ENCODE data around the gene SLC9A3. TPM values are rescaled to one million over a fixed set of nuclear protein-coding genes. Genes with fewer than 3 reads are reported as not detected.

Gene SLC9A3
- total RNA-seq, 4 donors from 2014 or later, result 4.8 to 701 (median 183) TPM

- in situ Hi-C loops (cut with MboI; ENCODE audit: low pct_ligation_motif_present in 1 of 4, low pct_unique_long_range_greater_than_20kb in 1 of 4, low sequenced_read_pairs in 3 of 4) (no loop called here), intact Hi-C loops (cut with DNase I; ENCODE audit: low total_unique reads) (no loop called here)
- no peaks in the 10 kb centered on the region for H3K9me3 ChIP-seq
These were observed 81.7 kb downstream of the SLC9A3 start, which contains the start of gene EXOC3 for GRCh38 chr5:442335-443238. EXOC3 (plus strand) TSS chr5:443176; CDS start chr5:446206, 3,030 bp downstream.

GRCh38 chr5:441996-442334 is 82.3 kb downstream of the SLC9A3 start:
- no peak for DNase-seq
- Histone ChIP-seq H3K9me3 (no peaks in the 10 kb centered on the region), H3K27ac (peak overlapping the region in 2 of 4 donors; percentile 82 to 94), H3K36me3 (no peaks in the 10 kb centered on the region), H3K27me3 (no peaks in the 10 kb centered on the region), H3K4me3 (peak overlapping the region in 3 of 4 donors; percentile 61 to 86 (median 76)), H3K4me1 (peaks cover 8 to 32% (median 17%) of the 10 kb centered on the region in 4 donors)
- in situ Hi-C loops (cut with MboI; ENCODE audit: low pct_ligation_motif_present in 1 of 4, low pct_unique_long_range_greater_than_20kb in 1 of 4, low sequenced_read_pairs in 3 of 4), result no loop called here
- intact Hi-C loops (cut with DNase I; ENCODE audit: low total_unique reads), result no loop called here
- TF ChIP-seq POLR2AphosphoS5 (IDR thresholded peaks at IDR 0.05) (no peak), CTCF (IDR thresholded peaks at IDR 0.05) (no peak), POLR2A (IDR thresholded peaks at IDR 0.05) (no peak)
- 90 to 94% methylated on average over 4 to 5 of the region's 5 CpGs for WGBS, 2 donors (ENCODE audit: low coverage in 1 of 2)

More at GRCh38 chr5:442335-443238, 81.7 kb downstream of the SLC9A3 start, which contains the start of gene EXOC3:
- peak; percentile 82 for DNase-seq
- Histone ChIP-seq H3K4me1 (peaks cover 8 to 32% (median 17%) of the 10 kb centered on the region in 4 donors), H3K27me3 (no peaks in the 10 kb centered on the region), H3K4me3 (peak within 1 kb of the TSS; percentile 61 to 92 (median 81)), H3K36me3 (peaks cover 0 to 5% (median 2%) of the 10 kb centered on the region in 4 donors), H3K27ac (peak within 1 kb of the TSS; percentile 82 to 94 (median 86))
- no peak for TF ChIP-seq CTCF (IDR thresholded peaks at IDR 0.05)
- TF ChIP-seq POLR2AphosphoS5 (IDR thresholded peaks at IDR 0.05), result peak; percentile 61 to 84 (median 76)
- no peak for TF ChIP-seq EP300 (IDR thresholded peaks at IDR 0.05; ENCODE audit: low read depth)
- peak; percentile 64 for TF ChIP-seq POLR2A (IDR thresholded peaks at IDR 0.05)
- WGBS, 2 donors (ENCODE audit: low coverage in 1 of 2), result 0 to 11% methylated on average over 1 to 42 of the region's 73 CpGs

GRCh38 chr5:440401-441201 is 83.6 kb downstream of the SLC9A3 start:
- WGBS, 2 donors (ENCODE audit: low coverage in 1 of 2), result 71 to 76% methylated on average over 11 to 18 of the region's 18 CpGs
- peak; percentile 7 for DNase-seq
- Histone ChIP-seq H3K36me3 (no peaks in the 10 kb centered on the region), H3K27ac (no peak overlapping the region), H3K4me1 (peaks cover 8 to 26% (median 17%) of the 10 kb centered on the region in 4 donors), H3K9me3 (no peaks in the 10 kb centered on the region), H3K27me3 (no peaks in the 10 kb centered on the region), H3K4me3 (no peak overlapping the region)
- intact Hi-C loops (cut with DNase I; ENCODE audit: low total_unique reads), result no loop called here
- TF ChIP-seq CTCF (IDR thresholded peaks at IDR 0.05) (no peak), POLR2A (IDR thresholded peaks at IDR 0.05) (no peak), EP300 (IDR thresholded peaks at IDR 0.05; ENCODE audit: low read depth) (no peak), POLR2AphosphoS5 (IDR thresholded peaks at IDR 0.05) (no peak)
- in situ Hi-C loops (cut with MboI; ENCODE audit: low pct_ligation_motif_present in 1 of 4, low pct_unique_long_range_greater_than_20kb in 1 of 4, low sequenced_read_pairs in 3 of 4), result no loop called here

GRCh38 chr5:439636-440035 is 84.6 kb downstream of the SLC9A3 start:
- no peak overlapping the region for H3K4me3 ChIP-seq
- peaks cover 8 to 21% (median 17%) of the 10 kb centered on the region in 4 donors for H3K4me1 ChIP-seq
- no peak overlapping the region for H3K27ac ChIP-seq
- DNase-seq, result peak; percentile 5
- in situ Hi-C loops (cut with MboI; ENCODE audit: low pct_ligation_motif_present in 1 of 4, low pct_unique_long_range_greater_than_20kb in 1 of 4, low sequenced_read_pairs in 3 of 4) (no loop called here), intact Hi-C loops (cut with DNase I; ENCODE audit: low total_unique reads) (no loop called here)
- no peaks in the 10 kb centered on the region for H3K9me3 ChIP-seq
- 72 to 80% methylated on average over 1 to 14 of the region's 14 CpGs for WGBS, 2 donors (ENCODE audit: low coverage in 1 of 2)
- TF ChIP-seq EP300 (IDR thresholded peaks at IDR 0.05; ENCODE audit: low read depth) (no peak), CTCF (IDR thresholded peaks at IDR 0.05) (no peak), POLR2A (IDR thresholded peaks at IDR 0.05) (no peak), POLR2AphosphoS5 (IDR thresholded peaks at IDR 0.05) (no peak)
- H3K36me3 ChIP-seq, result no peaks in the 10 kb centered on the region
- no peaks in the 10 kb centered on the region for H3K27me3 ChIP-seq

Data from transverse colon (tissue), 4 donors.